ENCODE data around the gene OTUD3. TPM values are rescaled to one million over a fixed set of nuclear protein-coding genes. Genes with fewer than 3 reads are reported as not detected.
"Not testable (repeated sequence)": the region's sequence is repeated elsewhere in the genome, so short reads cannot be mapped to it uniquely, and the experiment has no call there.

Gene OTUD3
- total RNA-seq, 2 experiments from 2014 or later = 10.2 to 11.2 TPM

GRCh38 chr1:19925342-19926070, 43.3 kb downstream of the OTUD3 start:
- Mint-ChIP-seq H3K9me3 (peaks cover 5% of the 10 kb centered on the region), H3K36me3 (ENCODE audit: low read depth) (no peaks in the 10 kb centered on the region)

DNA sequence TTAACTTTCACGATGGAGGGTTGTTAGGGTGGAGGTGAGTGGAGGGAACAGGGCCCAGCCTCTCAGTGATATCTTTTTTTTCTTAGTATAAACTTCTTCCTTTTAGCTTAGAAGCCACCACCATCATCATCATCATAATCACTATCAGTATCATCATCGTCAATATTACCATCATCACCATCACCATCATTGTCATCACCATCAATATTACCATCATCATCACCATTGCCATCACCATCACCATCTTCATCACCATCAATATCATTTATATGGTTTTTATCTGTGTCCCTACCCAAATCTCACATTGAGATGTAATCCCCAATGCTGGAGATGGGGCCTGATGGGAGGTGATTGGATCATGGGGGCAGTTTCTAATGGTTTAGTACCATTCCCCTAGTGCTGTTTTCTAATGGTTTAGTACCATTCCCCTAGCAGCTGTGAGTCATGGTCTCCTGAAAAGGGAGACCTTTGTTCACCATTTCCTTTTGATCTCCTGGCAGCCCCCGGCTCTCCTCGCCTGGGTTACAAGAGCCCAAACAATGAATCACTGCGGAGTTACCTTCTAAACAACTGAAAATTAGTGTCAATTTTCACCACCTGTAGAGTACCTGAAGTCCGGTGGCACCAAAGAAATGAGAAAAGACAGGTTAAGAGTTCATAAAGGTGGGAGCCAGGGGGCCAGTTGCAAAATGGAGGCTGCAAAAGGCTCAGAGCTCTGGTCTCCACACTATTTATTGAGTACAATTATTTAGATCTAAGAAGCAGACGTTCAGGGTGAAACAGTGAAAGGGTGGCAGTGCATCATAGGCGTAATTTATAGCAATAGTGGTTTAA, 44.3 kb downstream of the OTUD3 start:
- no peaks in the 10 kb centered on the region for H3K4me1 Mint-ChIP-seq
- DNase-seq = no peak
- H3K27ac Mint-ChIP-seq = no peak overlapping the region
- POLR2A ChIA-PET = no interaction called here
- no peaks in the 10 kb centered on the region for H3K27me3 Mint-ChIP-seq
- H3K4me3 Mint-ChIP-seq = no peak overlapping the region
- H3K9me3 Mint-ChIP-seq = peaks cover 9% of the 10 kb centered on the region
- no peaks in the 10 kb centered on the region for H3K36me3 Mint-ChIP-seq (ENCODE audit: low read depth)
- CTCF ChIA-PET = no interaction called here

More at GRCh38 chr1:19925342-19926070, 43.3 kb downstream of the OTUD3 start:
- H3K27me3 Mint-ChIP-seq = no peaks in the 10 kb centered on the region
- no peak overlapping the region for H3K27ac Mint-ChIP-seq
- no peak overlapping the region for H3K4me3 Mint-ChIP-seq
- DNase-seq = no peak
- H3K4me1 Mint-ChIP-seq = no peaks in the 10 kb centered on the region
- POLR2A ChIA-PET = no interaction called here
- CTCF ChIA-PET = interaction anchor here (1.5 kb wide), 1 partner anchor 226 kb away, joined by 4 read pairs; no protein-coding TSS in a partner anchor

DNA sequence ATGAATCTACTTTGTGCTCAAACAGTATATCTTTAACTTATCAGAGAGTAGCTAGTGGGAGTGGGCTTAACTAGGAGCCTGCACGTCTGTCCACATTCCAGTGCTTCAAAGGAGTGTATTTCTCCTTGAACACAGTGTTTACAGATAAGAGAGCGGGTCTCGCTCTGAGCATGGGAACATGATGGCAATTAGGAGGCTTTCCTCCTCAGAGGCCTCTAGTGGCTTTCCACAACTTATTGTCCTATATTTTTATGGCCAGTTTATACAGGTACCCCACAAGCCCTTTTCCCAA, 44.9 kb downstream of the OTUD3 start:
- H3K27me3 Mint-ChIP-seq; H3K4me1 Mint-ChIP-seq; H3K4me3 Mint-ChIP-seq; DNase-seq; H3K36me3 Mint-ChIP-seq (ENCODE audit: low read depth); CTCF ChIA-PET; H3K27ac Mint-ChIP-seq; POLR2A ChIA-PET: not testable (repeated sequence)
- peaks cover 15% of the 10 kb centered on the region for H3K9me3 Mint-ChIP-seq

- Mint-ChIP-seq H3K27me3 (no peaks in the 10 kb centered on the region), H3K9me3 (peaks cover 25% of the 10 kb centered on the region), H3K27ac (no peak overlapping the region), H3K4me1 (no peaks in the 10 kb centered on the region), H3K4me3 (no peak overlapping the region), H3K36me3 (ENCODE audit: low read depth) (peaks cover 3% of the 10 kb centered on the region)
- DNase-seq = no peak
- ChIA-PET POLR2A (no interaction called here), CTCF (no interaction called here)
Observed at GRCh38 chr1:19932866-19933265, 50.7 kb downstream of the OTUD3 start.

DNA sequence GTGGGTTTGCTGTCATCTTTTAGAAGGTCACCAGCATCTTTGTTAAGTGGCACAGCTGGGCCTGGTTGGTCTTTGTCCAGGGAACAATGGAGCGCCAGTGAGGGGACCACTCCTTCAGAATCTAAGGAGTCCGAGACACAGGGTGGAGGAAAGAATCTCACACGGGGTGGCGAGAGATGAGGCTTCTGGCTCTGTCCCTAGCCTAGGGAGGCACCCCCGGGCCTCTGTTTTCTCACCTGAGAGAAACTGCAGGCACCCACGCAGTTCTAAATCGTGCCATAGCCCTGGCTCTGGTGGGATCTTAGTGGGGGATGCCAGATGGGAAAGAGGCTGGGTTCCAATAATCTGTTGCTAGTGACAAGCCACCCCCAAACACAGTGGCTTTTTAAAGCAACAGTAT, 52.1 kb downstream of the OTUD3 start:
- no peaks in the 10 kb centered on the region for H3K27me3 Mint-ChIP-seq

GRCh38 chr1:19936061-19936750, 54.0 kb downstream of the OTUD3 start:
- POLR2A ChIA-PET = no interaction called here
- Mint-ChIP-seq H3K4me1 (no peaks in the 10 kb centered on the region), H3K27me3 (no peaks in the 10 kb centered on the region), H3K9me3 (peaks cover 16% of the 10 kb centered on the region), H3K36me3 (ENCODE audit: low read depth) (peaks cover 3% of the 10 kb centered on the region), H3K27ac (no peak overlapping the region), H3K4me3 (no peak overlapping the region)
- CTCF ChIA-PET = interaction anchor here (0.6 to 0.7 kb wide), 2 partner anchors 113 to 189 kb away, joined by 3 to 4 read pairs; no protein-coding TSS in a partner anchor
- no peak for DNase-seq

More for the DNA sequence above, 52.1 kb downstream of the OTUD3 start:
- ChIA-PET POLR2A (no interaction called here), CTCF (interaction anchor here (0.7 kb wide), 1 partner anchor 111 kb away, joined by 3 read pairs; no protein-coding TSS in a partner anchor)
- Mint-ChIP-seq H3K4me3 (no peak overlapping the region), H3K27ac (no peak overlapping the region), H3K9me3 (peaks cover 23% of the 10 kb centered on the region), H3K4me1 (no peaks in the 10 kb centered on the region), H3K36me3 (ENCODE audit: low read depth) (peaks cover 3% of the 10 kb centered on the region)
- no peak for DNase-seq

GRCh38 chr1:19938472-19938871, 56.3 kb downstream of the OTUD3 start:
- POLR2A ChIA-PET = no interaction called here
- no peaks in the 10 kb centered on the region for H3K36me3 Mint-ChIP-seq (ENCODE audit: low read depth)
- CTCF ChIA-PET = no interaction called here
- H3K27me3 Mint-ChIP-seq = no peaks in the 10 kb centered on the region
- H3K27ac Mint-ChIP-seq = no peak overlapping the region
- no peaks in the 10 kb centered on the region for H3K4me1 Mint-ChIP-seq
- no peak for DNase-seq
- no peaks in the 10 kb centered on the region for H3K9me3 Mint-ChIP-seq
- H3K4me3 Mint-ChIP-seq = no peak overlapping the region

- H3K4me3 Mint-ChIP-seq = no peak overlapping the region
- H3K27me3 Mint-ChIP-seq = no peaks in the 10 kb centered on the region
- no peak for DNase-seq
- POLR2A ChIA-PET = no interaction called here
- no peaks in the 10 kb centered on the region for H3K4me1 Mint-ChIP-seq
- H3K36me3 Mint-ChIP-seq (ENCODE audit: low read depth) = no peaks in the 10 kb centered on the region
- CTCF ChIA-PET = no interaction called here
- H3K9me3 Mint-ChIP-seq = no peaks in the 10 kb centered on the region
- no peak overlapping the region for H3K27ac Mint-ChIP-seq
Observed at GRCh38 chr1:19940486-19941205, 58.5 kb downstream of the OTUD3 start.

DNA sequence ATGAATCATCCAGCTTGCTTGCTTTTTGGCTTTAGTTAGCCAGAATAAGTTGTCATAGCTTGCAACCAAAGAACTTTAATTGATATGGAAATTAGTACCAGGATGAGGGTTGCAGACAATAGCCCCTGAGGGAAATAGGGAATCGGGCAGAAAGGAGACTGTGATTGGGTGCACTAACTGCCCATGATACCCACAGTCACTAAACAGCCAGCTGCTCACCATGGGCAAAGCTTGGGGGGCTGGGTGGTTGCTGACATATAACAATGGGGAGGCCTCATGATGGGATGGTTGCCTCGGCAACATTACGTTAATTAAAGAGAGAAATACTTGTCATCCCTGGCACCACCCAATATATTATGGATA, 59.0 kb downstream of the OTUD3 start:
- H3K27me3 Mint-ChIP-seq = peaks cover under 1% of the 10 kb centered on the region
- no peak overlapping the region for H3K27ac Mint-ChIP-seq
- ChIA-PET POLR2A (no interaction called here), CTCF (no interaction called here)
- H3K9me3 Mint-ChIP-seq = no peaks in the 10 kb centered on the region
- no peaks in the 10 kb centered on the region for H3K36me3 Mint-ChIP-seq (ENCODE audit: low read depth)
- no peak for DNase-seq
- no peak overlapping the region for H3K4me3 Mint-ChIP-seq
- H3K4me1 Mint-ChIP-seq = no peaks in the 10 kb centered on the region

GRCh38 chr1:19942088-19942487, 59.9 kb downstream of the OTUD3 start:
- Mint-ChIP-seq H3K9me3 (no peaks in the 10 kb centered on the region), H3K4me1 (no peaks in the 10 kb centered on the region), H3K36me3 (ENCODE audit: low read depth) (no peaks in the 10 kb centered on the region), H3K4me3 (no peak overlapping the region), H3K27ac (no peak overlapping the region), H3K27me3 (peaks cover 3% of the 10 kb centered on the region)
- CTCF ChIA-PET = no interaction called here
- POLR2A ChIA-PET = no interaction called here
- DNase-seq = no peak

GRCh38 chr1:19942657-19943056, 60.5 kb downstream of the OTUD3 start:
- no peak for DNase-seq
- Mint-ChIP-seq H3K36me3 (ENCODE audit: low read depth) (no peaks in the 10 kb centered on the region), H3K9me3 (no peaks in the 10 kb centered on the region), H3K27me3 (peaks cover 3% of the 10 kb centered on the region), H3K4me3 (no peak overlapping the region), H3K27ac (no peak overlapping the region), H3K4me1 (no peaks in the 10 kb centered on the region)
- POLR2A ChIA-PET = no interaction called here
- CTCF ChIA-PET = no interaction called here

DNA sequence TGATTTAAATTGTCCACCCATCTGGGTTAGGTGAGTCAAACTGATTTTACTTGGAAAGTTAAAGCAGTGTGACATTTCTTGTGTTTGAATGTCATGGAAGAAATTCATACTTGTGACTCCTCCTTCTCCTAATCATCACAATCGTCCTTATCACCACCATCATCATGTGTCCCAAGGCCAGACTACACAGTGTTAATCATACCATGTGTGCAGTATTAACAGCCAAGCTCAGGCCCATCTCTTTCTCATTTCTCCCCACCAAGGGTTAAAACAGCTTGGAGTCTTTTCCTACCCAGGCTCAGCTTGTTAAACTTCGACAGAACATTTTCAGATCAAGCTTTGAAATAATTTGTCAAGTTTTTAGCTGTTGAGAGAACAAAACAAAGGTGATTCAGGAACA, 63.7 kb downstream of the OTUD3 start:
- H3K4me3 Mint-ChIP-seq = no peak overlapping the region
- no peaks in the 10 kb centered on the region for H3K36me3 Mint-ChIP-seq (ENCODE audit: low read depth)
- no peaks in the 10 kb centered on the region for H3K9me3 Mint-ChIP-seq
- POLR2A ChIA-PET = no interaction called here
- H3K27ac Mint-ChIP-seq = no peak overlapping the region
- CTCF ChIA-PET = no interaction called here
- H3K27me3 Mint-ChIP-seq = peaks cover 6% of the 10 kb centered on the region
- no peak for DNase-seq
- no peaks in the 10 kb centered on the region for H3K4me1 Mint-ChIP-seq

GRCh38 chr1:19946331-19946751, 64.1 kb downstream of the OTUD3 start:
- H3K9me3 Mint-ChIP-seq = no peaks in the 10 kb centered on the region
- H3K4me1 Mint-ChIP-seq = no peaks in the 10 kb centered on the region
- H3K4me3 Mint-ChIP-seq = no peak overlapping the region
- CTCF ChIA-PET = no interaction called here
- no peak overlapping the region for H3K27ac Mint-ChIP-seq
- DNase-seq = no peak
- H3K36me3 Mint-ChIP-seq (ENCODE audit: low read depth) = no peaks in the 10 kb centered on the region
- H3K27me3 Mint-ChIP-seq = peaks cover 6% of the 10 kb centered on the region
- POLR2A ChIA-PET = no interaction called here
